A673 (cell line): ENCODE data around the gene VASH2.

ENCODE experiments used
- CTCF ChIP-seq: fragments of 300-800, 200-600 bp; sonication (generic); conservative IDR thresholded peaks from 2 replicates; pipeline ENCODE4 v1.5.1; 2017; ENCODE audit warnings: low read depth, mild to moderate bottlenecking, antibody characterized with exemption, low read length, moderate library complexity, mixed read lengths
- EZH2 ChIP-seq: fragments of 200-600 bp; sonication (generic); IDR thresholded peaks from 2 replicates; pipeline ENCODE4 v1.6.1; 2017; ENCODE audit warnings: borderline replicate concordance, low read depth, mild to moderate bottlenecking, mixed read lengths, antibody characterized with exemption, low read length; ENCODE audit not compliant: poor library complexity, severe bottlenecking

DNA sequence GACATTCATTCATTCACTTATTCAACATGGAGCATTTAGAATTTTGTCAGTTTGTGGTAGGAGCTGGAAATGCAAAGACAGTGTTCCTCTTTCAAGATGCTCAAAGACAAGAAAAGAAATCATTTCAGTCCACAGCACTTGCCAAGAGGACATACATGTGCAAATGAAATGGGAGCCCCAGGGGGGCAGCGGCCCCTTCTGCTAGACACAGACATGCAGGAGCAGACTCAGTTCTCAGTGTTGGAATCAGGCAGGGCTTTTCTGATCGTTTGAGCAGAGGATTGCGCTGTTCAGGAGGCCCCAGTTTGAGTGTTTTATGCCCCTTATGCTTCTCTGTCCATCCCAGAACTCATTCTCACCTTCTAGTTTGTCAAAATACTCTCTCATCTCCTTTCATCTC is 35.6 kb upstream of the VASH2 start:
- TF ChIP-seq CTCF (no peak), EZH2 (no peak)
